Activated effector memory CD4-positive, alpha-beta T cell treated with anti-CD3 and anti-CD28 coated beads, Interleukin-2, amount 50 U/mL, for 16 hours (primary cell): Measurements from ENCODE around the gene NPAS2.

Experiments
- DNase-seq: peaks from one replicate; pipeline ENCODE4 v3.0.0-alpha.2; 2020

NPAS2 gene

DNA sequence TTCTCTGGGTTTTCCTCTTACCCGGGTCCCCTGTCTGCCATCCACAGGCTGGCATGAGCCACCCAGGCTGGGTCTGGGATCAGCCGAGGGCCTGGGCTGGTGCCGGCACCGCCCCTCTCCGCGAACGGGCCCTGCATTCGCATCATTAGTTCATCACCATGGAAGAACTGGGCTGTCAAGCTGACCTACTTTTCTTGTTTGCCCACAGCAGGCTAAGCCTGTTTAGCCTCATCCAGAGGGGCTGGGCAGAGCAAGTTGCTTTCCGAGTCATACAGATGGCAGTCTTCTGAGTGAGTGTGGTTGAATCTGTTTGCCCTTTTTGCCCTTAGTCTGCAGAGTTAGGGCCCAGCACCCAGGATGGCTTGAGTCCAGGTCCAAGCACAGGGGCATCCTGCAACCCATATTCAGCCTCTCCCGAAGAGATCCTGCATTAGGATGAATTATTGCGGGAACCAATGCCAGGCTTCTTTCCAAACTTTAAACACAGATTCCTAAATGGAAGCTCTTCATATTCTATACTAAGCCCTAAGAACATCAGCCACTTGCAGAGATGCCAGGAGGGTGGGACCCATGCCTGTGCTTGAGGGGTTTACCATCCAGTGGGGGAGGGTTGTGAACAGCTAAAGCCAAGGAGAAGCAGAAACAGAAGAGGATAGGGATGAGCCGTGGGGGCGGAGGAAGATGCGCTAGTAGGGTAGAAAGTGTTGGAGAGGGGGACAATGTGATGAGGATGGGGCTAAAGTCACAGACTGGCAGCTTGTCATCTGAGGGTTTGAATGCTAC is 68.0 kb downstream of the NPAS2 start:
- DNase-seq = no peak

GRCh38 chr2:100888601-100889000 is 68.7 kb downstream of the NPAS2 start:
- no peak for DNase-seq

DNA sequence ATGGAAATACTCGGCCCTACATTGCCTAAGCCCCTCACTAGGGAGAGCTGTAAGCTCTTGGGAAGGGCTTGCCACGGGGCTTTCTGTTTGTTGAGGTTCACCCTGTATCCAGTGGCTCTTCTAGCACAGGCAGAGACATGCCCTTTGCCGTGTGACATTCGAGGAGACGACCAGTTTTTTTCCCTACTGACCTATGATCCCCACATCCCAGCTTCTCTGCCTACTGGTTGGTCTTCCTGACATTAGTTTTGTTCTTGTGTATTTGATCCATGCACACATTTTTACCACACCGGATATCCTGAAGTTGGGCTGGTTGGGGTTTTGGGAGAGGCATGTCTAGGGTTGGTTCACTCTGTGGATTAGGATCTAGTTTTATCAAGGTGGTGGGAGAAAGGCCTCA is 69.3 kb downstream of the NPAS2 start:
- DNase-seq = no peak

DNA sequence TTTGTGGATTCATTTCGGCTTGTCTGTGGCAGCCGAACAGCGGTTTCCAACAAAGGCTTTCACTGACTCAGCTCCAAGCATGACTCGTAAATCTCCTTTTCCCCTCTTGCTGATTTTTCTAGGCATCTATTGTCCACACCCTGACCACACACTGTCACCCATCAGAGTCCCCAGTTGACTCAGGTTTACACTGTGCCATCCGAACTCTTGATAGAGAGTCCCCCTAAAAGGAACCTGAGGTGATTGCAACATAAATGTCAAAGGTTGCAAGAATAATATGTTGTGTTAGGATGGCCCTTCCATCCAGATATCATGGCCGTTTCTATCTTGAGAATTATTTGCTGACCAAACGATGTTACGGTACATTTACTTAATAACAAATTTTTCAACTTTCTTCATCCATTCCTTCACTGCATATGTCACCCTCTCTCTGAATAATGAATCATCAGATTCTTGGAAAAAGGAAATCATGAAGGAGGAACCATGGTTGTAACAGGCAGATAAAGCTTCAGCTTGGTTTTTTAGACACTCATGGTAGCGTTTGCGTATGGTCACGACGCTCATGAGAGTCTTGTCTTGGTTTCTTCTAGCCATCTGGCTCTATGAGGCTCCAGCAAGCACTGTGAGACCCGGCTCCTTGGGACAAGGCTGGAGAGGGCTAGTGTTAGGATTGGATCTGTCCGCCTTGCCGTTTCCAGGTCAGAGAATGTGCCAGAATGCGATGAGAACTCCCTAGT is 72.1 kb downstream of the NPAS2 start:
- DNase-seq = no peak

- no peak for DNase-seq
Observed at GRCh38 chr2:100893392-100894104, 73.6 kb downstream of the NPAS2 start.

DNA sequence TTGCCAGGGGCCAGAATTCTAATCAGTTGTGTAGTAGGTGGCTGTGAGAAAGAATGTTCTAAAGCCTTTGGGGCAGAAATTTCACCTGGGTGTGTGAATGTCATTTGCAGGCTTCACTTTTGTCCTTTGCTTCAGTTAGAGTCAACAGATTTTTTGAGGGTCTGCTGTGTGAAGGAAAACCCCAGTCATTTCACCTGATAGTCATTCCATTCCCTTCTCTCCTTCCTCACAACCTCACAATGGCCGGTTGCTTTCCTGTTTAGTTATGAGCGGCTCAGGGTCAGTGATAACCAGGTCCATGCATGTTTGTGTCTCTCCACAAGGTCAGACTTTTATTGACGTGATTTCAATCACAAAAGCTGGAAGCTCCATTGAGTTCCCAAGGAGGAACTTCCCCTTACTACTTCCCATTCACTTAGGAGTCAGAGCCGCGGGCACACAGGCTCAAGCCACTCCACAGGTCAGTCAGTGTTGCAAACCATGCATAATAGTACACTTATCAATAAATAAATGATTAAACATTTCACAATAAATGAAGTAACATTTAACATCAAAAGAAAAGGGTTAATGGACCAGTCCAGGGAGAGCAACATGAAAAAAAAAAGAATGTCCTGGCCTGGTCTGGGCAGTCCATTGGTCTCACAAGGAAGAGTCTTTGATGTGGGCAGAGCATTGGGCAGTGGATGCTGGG is 74.3 kb downstream of the NPAS2 start:
- DNase-seq = no peak

- DNase-seq = no peak
Observed at GRCh38 chr2:100894796-100895156, 74.8 kb downstream of the NPAS2 start.

DNA sequence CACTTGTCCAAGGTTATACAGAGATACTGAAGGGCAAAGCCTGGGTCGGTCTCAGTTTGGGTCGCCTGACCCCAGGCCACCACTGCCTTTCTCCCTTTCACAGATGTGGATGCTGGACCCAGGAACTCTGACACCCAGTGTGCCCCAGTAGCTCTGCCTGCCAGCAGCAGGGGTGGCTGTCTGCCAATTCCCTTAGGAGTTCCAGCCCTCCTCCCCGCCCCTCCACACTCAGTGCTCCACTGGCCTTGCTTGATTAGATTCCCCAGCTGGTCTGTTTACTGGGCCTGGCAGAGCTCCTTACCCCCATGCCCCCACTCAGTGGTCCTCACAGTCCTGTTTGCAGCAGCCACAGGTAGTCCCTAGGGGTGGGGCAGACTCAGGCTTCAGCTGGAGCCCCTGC is 75.5 kb downstream of the NPAS2 start:
- DNase-seq = no peak

DNA sequence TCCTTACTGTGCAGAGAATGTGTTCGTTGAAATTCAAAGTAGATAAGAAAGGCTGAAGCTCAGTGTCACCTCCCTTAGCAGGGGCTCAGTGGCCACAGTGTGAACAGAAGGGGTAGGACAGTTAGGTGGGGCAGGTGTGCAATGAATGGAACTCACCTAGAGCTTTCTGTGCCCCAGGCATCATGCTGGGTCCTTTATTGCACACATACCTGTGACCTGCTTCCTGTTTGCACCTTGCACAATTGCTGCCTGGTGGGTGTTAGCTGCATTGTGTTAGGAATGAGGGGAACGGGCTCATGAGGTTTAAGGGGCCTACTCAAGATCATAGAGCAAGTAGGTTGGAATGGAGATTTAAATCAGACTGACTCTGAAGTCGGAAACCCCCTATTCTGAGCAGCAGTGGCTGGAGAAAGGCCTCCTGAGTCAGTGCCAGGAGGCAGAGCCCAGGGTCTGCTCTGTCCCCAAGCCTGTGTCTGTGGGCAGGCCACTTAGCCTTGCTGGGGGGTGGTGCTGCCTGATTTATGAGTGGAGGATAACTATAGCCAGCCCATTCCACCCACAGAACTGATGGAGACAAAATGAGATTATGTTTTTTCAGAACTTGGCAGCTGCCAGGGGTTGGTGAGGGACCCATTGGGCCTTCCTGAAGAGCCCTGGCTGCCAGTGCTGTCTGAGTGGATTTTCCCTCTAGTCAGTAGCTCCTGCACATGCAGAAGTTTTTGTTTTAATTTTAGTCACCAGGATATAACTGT is 76.2 kb downstream of the NPAS2 start:
- no peak for DNase-seq

- DNase-seq = no peak
Observed at GRCh38 chr2:100898035-100898665, 78.2 kb downstream of the NPAS2 start.

GRCh38 chr2:100900156-100900795 is 80.3 kb downstream of the NPAS2 start:
- no peak for DNase-seq

GRCh38 chr2:100902817-100903405 is 83.0 kb downstream of the NPAS2 start:
- DNase-seq = no peak

GRCh38 chr2:100903534-100904258 is 83.8 kb downstream of the NPAS2 start:
- no peak for DNase-seq

- no peak for DNase-seq
Observed at GRCh38 chr2:100905132-100905805, 85.3 kb downstream of the NPAS2 start.

- DNase-seq = no peak
Observed at GRCh38 chr2:100906131-100906530, 86.2 kb downstream of the NPAS2 start.

- DNase-seq = no peak
Observed at GRCh38 chr2:100906679-100907078, 86.7 kb downstream of the NPAS2 start.

DNA sequence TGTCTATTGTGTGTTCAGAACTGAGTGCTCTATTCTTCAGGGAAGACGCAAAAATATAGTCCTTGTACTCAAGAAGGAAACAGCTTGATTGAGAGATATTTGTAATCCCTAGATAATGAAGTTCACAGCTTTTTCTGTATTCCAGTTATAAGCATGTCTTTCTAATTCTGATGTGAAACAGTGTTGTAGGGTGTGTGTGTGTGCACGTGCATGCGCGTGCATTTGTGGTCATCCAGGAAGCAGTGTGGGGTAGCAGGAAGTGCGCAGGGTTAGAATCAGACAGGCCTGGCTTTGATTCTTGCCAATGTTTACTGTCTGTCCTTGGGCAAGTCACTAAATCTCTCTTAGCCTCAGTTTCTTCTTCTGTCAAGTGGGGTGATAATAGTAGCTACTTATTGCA is 87.9 kb downstream of the NPAS2 start:
- no peak for DNase-seq

- no peak for DNase-seq
Observed at GRCh38 chr2:100909534-100910081, 89.7 kb downstream of the NPAS2 start.

DNA sequence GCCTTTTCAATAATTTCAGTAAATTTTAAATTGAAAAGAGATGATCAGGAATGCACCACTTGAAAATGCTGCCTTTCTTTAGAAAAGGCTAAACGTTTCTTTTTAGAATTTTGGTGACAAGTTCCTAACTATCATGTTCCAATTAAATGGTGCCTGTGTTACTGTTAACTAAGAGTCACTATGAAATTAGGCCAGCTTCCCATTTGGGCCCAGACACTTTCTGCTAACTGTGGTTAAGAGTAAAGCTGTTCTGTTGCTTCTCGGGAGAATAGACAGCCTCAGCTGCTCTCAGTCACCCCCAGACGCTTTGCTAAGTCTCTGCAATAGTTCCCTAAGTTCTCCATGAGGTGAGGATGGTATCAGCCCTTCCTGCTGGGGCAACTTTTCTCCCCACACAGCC is 90.2 kb downstream of the NPAS2 start:
- DNase-seq = no peak
